Stomach smooth muscle (tissue), 2 donors: ENCODE measurements around the gene HSD3B2.

Source experiments
- H3K27ac ChIP-seq: one replicate; pipeline ENCODE4 v1.7.0; 2013; ENCODE audit warnings: mild to moderate bottlenecking, low read length, inconsistent platforms
- H3K27me3 ChIP-seq, 2 donors: one replicate each; pipeline ENCODE4 v1.7.0; 2013; ENCODE audit warnings: low read length in 2 of 2; ENCODE audit not compliant: insufficient read depth in 2 of 2, control insufficient read depth in 1 of 2
- H3K36me3 ChIP-seq, 2 donors: one replicate each; pipeline ENCODE4 v1.7.0; 2013; ENCODE audit warnings: low read length in 2 of 2; ENCODE audit not compliant: control insufficient read depth in 2 of 2, insufficient read depth in 2 of 2
- H3K4me1 ChIP-seq: one replicate; pipeline ENCODE4 v1.7.0; 2013; ENCODE audit warnings: low read length; ENCODE audit not compliant: control insufficient read depth, insufficient read depth
- H3K4me3 ChIP-seq, 2 donors: one replicate each; pipeline ENCODE4 v1.7.0; 2013; ENCODE audit warnings: low read length in 2 of 2
- H3K9ac ChIP-seq, 2 donors: one replicate each; pipeline ENCODE4 v1.7.0; 2013; ENCODE audit warnings: low read length in 2 of 2, mild to moderate bottlenecking in 1 of 2
- H3K9me3 ChIP-seq, 2 donors: one replicate each; pipeline ENCODE4 v1.7.0; 2013; ENCODE audit warnings: low read length in 2 of 2; ENCODE audit not compliant: control insufficient read depth in 2 of 2
- donor health status: healthy.
- donor health status: Pancreatic carcinoma.

The HSD3B2 gene

GRCh38 chr1:119414950-119415349, at the start of gene HSD3B2:
Gene HSD3B2 (plus strand): TSS chr1:119415150. CDS start chr1:119415420, 270 bp downstream.
- Histone ChIP-seq H3K36me3 (no peaks in the 10 kb centered on the region), H3K4me1 (no peaks in the 10 kb centered on the region), H3K27ac (no peak within 1 kb of the TSS), H3K9me3 (no peaks in the 10 kb centered on the region), H3K9ac (no peak within 1 kb of the TSS), H3K27me3 (no peaks in the 10 kb centered on the region), H3K4me3 (no peak within 1 kb of the TSS)

GRCh38 chr1:119366424-119366823, 48.5 kb upstream of the HSD3B2 start:
- H3K4me1 ChIP-seq, result no peaks in the 10 kb centered on the region
- H3K4me3 ChIP-seq, result no peak overlapping the region
- H3K27me3 ChIP-seq, result no peaks in the 10 kb centered on the region
- H3K9ac ChIP-seq, result no peak overlapping the region
- no peak overlapping the region for H3K27ac ChIP-seq
- no peaks in the 10 kb centered on the region for H3K9me3 ChIP-seq
- H3K36me3 ChIP-seq, result no peaks in the 10 kb centered on the region

- Histone ChIP-seq H3K27me3 (no peaks in the 10 kb centered on the region), H3K27ac (no peak overlapping the region), H3K9ac (no peak overlapping the region), H3K9me3 (no peaks in the 10 kb centered on the region), H3K36me3 (no peaks in the 10 kb centered on the region), H3K4me3 (no peak overlapping the region), H3K4me1 (no peaks in the 10 kb centered on the region)
Measured at GRCh38 chr1:119367432-119368124, 47.4 kb upstream of the HSD3B2 start.

- H3K27me3 ChIP-seq, result no peaks in the 10 kb centered on the region
- no peaks in the 10 kb centered on the region for H3K4me1 ChIP-seq
- H3K36me3 ChIP-seq, result no peaks in the 10 kb centered on the region
- no peaks in the 10 kb centered on the region for H3K9me3 ChIP-seq
- no peak within 1 kb of the TSS for H3K27ac ChIP-seq
- H3K9ac ChIP-seq, result no peak within 1 kb of the TSS
- H3K4me3 ChIP-seq, result no peak within 1 kb of the TSS
Measured at GRCh38 chr1:119368554-119368953, 46.4 kb upstream of the HSD3B2 start, which contains the start of gene HAO2. Gene HAO2 (plus strand): TSS chr1:119368785. CDS start chr1:119381086, 12,301 bp downstream.

GRCh38 chr1:119370748-119371147, 44.2 kb upstream of the HSD3B2 start:
- Histone ChIP-seq H3K9ac (no peak overlapping the region), H3K4me3 (no peak overlapping the region), H3K27ac (no peak overlapping the region), H3K27me3 (no peaks in the 10 kb centered on the region), H3K4me1 (no peaks in the 10 kb centered on the region), H3K36me3 (no peaks in the 10 kb centered on the region), H3K9me3 (no peaks in the 10 kb centered on the region)

- H3K4me1 ChIP-seq, result no peaks in the 10 kb centered on the region
- H3K36me3 ChIP-seq, result no peaks in the 10 kb centered on the region
- H3K27ac ChIP-seq, result no peak overlapping the region
- H3K4me3 ChIP-seq, result no peak overlapping the region
- H3K27me3 ChIP-seq, result no peaks in the 10 kb centered on the region
- H3K9me3 ChIP-seq, result no peaks in the 10 kb centered on the region
- no peak overlapping the region for H3K9ac ChIP-seq
Measured at GRCh38 chr1:119371815-119372214, 43.1 kb upstream of the HSD3B2 start.

GRCh38 chr1:119372503-119373086, 42.4 kb upstream of the HSD3B2 start:
- Histone ChIP-seq H3K27me3 (no peaks in the 10 kb centered on the region), H3K9me3 (no peaks in the 10 kb centered on the region), H3K4me1 (no peaks in the 10 kb centered on the region), H3K36me3 (no peaks in the 10 kb centered on the region), H3K27ac (no peak overlapping the region), H3K4me3 (no peak overlapping the region), H3K9ac (no peak overlapping the region)

GRCh38 chr1:119373465-119373864, 41.5 kb upstream of the HSD3B2 start:
- no peak overlapping the region for H3K27ac ChIP-seq
- no peaks in the 10 kb centered on the region for H3K9me3 ChIP-seq
- no peaks in the 10 kb centered on the region for H3K36me3 ChIP-seq
- no peaks in the 10 kb centered on the region for H3K27me3 ChIP-seq
- no peaks in the 10 kb centered on the region for H3K4me1 ChIP-seq
- no peak overlapping the region for H3K9ac ChIP-seq
- H3K4me3 ChIP-seq, result no peak overlapping the region

GRCh38 chr1:119374208-119374874, 40.6 kb upstream of the HSD3B2 start:
- Histone ChIP-seq H3K36me3 (no peaks in the 10 kb centered on the region), H3K9me3 (no peaks in the 10 kb centered on the region), H3K27ac (no peak overlapping the region), H3K4me3 (no peak overlapping the region), H3K27me3 (no peaks in the 10 kb centered on the region), H3K9ac (no peak overlapping the region), H3K4me1 (no peaks in the 10 kb centered on the region)

GRCh38 chr1:119375366-119375765, 39.6 kb upstream of the HSD3B2 start:
- no peaks in the 10 kb centered on the region for H3K9me3 ChIP-seq
- no peaks in the 10 kb centered on the region for H3K27me3 ChIP-seq
- H3K4me1 ChIP-seq, result no peaks in the 10 kb centered on the region
- no peak overlapping the region for H3K27ac ChIP-seq
- no peaks in the 10 kb centered on the region for H3K36me3 ChIP-seq
- no peak overlapping the region for H3K4me3 ChIP-seq
- no peak overlapping the region for H3K9ac ChIP-seq

GRCh38 chr1:119376594-119376993, 38.4 kb upstream of the HSD3B2 start:
- Histone ChIP-seq H3K4me1 (no peaks in the 10 kb centered on the region), H3K4me3 (no peak overlapping the region)

More at GRCh38 chr1:119376594-119376993, 38.4 kb upstream of the HSD3B2 start:
- Histone ChIP-seq H3K9me3 (no peaks in the 10 kb centered on the region), H3K9ac (no peak overlapping the region), H3K27ac (no peak overlapping the region), H3K27me3 (no peaks in the 10 kb centered on the region), H3K36me3 (no peaks in the 10 kb centered on the region)
